ENCODE results near the gene RAD51AP1.

The RAD51AP1 gene

DNA sequence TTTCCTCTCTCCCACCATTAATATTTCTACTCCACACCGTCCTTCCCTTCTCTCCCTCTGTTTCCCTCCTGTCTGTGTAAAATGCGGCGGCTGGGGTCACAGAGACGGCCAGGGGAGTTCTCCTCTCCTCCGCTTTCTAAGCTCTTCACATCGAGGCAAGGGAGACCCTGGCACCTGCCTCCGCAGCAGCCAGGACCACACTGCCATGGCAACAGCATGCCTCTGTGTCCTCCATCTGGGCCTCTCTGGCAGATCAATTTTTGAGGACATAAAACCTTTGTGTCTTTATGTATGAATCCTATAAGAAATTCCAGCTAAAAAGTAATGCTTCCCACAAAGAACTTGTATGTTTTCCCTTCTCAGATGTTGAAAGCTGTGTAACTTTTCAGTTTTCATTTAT lies 64.7 kb downstream of the RAD51AP1 start:
- DNase-seq, result no peak

DNA sequence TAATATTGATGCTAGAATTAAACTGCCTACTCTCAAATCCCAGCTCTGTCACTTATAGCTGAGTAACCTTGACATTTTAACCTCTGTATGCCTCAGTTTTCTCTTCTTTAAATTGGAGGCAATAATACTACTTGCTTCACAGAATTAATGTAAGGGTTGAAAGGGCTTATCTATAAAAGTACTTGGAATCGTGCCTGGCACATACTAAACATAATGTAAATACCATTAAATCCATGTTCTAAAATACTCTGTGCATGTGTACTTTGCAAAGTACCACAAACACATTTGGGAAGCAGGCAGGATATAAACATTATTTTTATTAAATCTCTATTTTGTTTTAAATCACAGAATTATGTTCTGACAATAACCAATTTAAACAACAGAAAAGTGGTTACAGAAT lies 65.3 kb downstream of the RAD51AP1 start:
- no peak for DNase-seq

DNA sequence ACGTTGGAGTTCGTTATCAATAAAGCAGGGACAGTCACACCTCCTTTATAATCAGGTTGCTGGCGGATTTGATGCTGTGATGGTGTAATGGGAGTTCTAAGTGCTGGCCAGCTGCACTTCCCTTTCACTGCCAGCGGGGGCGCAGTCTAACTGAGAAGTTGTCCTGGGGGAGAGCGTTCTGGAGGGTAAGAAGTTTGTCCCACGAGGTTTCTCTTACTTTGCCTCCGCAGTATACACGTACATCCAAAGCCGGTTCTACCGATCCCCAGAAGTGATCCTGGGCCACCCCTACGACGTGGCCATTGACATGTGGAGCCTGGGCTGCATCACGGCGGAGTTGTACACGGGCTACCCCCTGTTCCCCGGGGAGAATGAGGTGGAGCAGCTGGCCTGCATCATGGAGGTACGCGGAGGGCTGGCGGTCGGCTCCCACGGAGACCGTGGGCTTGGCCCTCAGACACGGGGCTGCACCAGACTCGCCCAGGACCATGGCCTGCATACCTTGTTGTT lies 66.0 kb downstream of the RAD51AP1 start:
- peak; percentile 57 to 61 (median 59) for DNase-seq

DNA sequence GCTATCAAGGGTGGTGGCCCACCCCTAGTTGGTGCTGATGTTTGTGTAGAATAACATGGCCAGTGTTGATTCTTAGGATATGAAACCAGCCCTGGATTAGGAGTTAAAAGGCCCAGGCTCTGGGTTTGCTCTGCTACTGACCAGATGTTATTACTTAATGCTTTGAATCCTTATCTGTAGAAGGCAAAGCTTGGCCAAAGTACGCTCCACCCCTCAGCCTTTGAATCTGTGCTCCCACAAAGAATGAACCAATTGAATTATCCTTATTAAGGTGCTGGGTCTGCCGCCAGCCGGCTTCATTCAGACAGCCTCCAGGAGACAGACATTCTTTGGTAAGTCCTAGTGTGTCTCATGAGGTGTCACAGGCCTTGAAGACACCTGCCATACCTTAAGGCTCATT lies 68.4 kb downstream of the RAD51AP1 start:
- no peak for DNase-seq

DNA sequence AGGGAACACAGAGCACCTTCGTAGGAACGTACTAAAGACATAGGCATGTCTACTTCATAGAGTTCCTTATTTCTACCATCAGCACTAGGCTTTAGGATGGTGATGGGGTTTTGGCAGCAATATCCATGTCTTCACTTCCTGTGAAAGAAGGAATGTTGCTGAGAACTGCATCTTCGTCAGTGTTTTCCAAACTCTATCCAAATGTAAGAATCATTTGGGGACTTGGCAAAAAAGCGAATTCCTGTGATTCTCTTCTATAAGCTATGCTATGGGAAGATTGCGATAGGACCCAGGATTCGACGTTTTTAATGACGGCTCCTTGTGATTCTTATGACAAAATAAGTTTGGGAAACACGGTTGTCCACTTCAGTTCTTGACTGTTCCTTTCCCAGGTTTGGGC lies 70.4 kb downstream of the RAD51AP1 start:
- DNase-seq, result no peak

Data from activated CD4-positive, CD25-positive, alpha-beta regulatory T cell (primary cell).